Embryonic facial prominence (tissue), 1 donor: Measurements from ENCODE around the gene WDPCP.
"Not testable (repeated sequence)": the region's sequence is repeated elsewhere in the genome, so short reads cannot be mapped to it uniquely, and the experiment has no call there.

Experiments
- DNase-seq: peaks from one replicate; pipeline ENCODE4 v3.0.0-alpha.2; 2016; ENCODE audit errors: extremely low spot score

WDPCP gene

GRCh38 chr2:63590626-63591408 is 2.5 kb upstream of the WDPCP start:
- DNase-seq = no peak

DNA sequence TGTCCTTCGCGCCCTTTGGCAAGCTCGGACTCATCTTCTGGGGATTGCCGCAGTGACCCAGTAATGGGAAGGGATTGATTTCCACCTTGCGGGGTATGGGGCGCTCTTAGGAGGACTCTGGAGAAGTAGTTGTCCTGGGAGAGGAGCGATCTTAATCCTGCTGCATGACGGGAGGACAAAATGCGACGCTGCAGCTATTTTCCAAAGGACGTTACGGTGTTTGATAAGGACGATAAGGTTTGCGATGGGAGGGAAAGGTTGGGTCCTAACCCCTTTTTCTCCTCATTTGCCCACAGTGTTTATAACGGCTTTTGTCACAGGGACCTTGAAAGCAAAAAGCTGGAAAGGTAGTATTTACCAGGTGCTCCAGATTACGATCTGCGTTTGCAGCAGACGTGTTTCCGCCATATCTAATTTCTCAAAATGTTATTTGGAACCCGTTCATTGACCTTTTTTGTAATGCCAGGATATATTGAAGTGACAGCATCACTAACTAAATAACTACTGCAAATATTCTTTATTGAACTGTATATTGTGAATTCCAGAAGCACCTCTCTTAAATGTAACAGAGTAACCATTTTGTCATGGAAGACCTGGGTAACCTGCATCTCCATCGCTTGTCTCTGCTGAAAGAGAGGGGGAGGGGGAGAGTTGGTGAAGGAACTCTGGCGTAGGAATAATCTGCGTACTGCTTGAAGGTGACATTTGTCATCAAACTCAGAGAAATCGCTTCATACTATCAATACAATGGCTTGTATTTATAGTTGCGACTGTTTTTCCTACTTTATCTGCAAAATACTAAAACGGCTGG is 1.1 kb upstream of the WDPCP start:
- no peak for DNase-seq

DNA sequence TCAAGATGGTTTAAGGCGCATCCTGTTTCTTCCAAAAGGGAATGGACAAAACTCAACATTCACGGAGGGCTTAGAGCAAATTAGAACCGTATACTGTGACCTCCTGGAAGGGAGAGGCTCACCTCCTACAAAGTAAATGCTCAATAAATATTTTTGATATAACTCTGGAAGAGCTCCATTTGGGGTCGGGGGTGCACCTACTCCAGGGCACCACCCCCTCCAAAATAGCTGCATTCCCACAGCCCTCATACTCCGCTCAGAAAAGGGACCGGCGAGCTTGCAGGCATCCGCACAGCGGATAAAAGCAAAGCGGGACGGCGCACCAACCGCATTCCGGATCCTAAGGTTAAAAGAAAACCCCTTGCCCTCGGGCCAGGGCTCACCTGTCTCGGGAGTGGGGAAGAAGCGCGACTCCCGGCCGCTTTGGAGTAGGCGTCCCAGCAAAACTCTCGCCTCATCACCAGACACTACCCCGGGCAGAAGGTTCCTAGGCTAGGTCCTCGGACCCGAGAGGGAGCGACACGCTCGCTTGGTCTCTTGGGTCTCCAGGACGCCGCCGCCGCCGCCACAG is 378 bp downstream of the WDPCP start:
- DNase-seq = no peak

DNA sequence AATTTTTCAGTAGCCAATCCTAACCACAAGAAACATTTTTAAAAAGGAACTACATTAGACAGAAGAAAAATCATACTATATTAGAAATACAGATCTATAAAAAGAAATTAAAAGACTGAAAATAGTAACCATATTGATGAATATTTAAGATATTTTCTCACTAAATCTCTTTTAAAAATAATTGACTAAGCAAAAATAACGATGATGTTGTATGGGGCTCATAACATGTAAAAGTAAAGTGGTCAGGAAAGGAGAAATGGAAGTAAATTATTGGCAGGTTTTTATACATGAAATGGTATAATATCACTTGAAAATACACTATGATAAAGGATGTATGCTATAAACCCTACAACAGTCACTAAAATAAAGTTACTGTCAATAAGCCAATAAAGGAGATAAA is 5.4 kb downstream of the WDPCP start:
- DNase-seq = no peak

DNA sequence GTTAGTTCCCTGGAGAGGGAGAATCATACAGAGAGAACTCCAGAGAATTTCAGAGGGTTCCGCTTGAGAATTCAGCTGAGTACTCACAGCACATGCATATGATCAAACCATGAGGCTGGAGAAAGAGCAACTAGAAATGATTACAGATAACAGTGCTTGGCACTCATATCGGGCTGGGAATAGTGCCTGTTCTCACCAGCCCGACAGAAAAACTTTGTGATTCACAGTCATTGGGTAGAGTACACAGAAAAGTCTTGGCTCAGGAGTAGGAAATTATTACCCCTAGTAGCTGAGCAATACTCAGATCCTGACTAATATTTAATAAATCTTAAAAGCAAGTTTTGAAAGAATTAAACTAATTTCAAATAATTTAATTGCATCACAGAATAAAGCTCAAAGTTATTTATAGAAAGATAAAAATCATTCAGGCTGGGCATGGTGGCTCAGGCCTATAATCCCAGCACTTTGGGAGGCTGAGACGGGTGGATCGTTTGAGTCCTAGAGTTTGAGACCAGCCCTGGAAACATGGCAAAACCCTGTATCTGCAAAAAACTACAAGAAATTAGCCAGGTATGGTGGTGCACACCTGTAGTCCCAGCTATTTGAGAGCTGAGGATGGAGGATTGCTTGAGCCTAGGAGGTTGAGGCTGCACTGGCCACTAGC is 6.8 kb downstream of the WDPCP start:
- no peak for DNase-seq

- no peak for DNase-seq
These were observed 7.5 kb downstream of the WDPCP start for GRCh38 chr2:63580651-63581297.

DNA sequence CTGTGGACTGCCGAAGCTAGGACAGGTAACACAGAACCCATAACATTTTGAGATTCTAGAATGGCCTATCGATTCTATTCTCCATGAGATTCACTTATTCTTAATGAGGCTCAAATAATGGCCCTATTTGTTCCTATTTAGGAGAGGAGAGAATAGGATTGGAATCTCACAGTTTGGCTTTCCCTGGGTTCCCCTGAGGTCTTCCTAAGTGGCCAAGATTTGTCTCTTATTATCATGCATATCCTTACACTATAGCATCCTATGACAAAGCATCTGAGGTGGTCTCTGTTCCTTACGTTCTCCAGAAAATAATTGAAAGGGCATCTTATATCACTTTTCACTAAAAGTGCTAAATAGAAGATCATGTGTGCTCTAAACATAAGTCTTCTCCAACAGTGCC is 9.5 kb downstream of the WDPCP start:
- DNase-seq = no peak

- no peak for DNase-seq
These were observed 11.7 kb downstream of the WDPCP start for GRCh38 chr2:63576546-63576945.

DNA sequence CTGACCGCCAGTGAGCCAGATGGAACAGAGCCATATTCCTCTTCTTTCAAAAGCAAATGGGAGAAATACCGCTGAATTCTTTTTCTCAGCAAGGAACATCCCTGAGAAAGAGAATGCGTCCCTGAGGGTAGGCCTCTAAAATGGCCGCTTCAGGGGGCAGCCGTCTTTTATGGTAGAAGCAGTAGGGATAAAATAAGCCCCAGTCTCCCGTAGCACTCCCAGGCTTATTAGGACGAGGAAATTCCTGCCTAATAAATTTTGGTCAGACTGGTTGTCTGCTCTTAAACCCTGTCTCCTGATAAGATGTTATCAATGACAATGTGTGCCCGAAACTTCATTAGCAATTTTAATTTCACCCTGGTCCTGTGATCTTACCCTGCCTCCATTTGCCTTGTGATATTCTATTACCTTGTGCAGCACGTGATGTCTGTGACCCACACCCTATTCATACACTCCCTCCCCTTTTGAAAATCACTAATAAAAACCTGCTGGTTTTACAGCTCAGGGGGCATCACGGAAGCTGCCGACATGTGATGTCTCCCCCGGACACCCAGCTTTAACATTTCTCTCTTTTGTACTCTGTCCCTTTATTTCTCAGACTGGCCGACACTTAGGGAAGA is 14.4 kb downstream of the WDPCP start:
- not testable (repeated sequence) for DNase-seq

- DNase-seq = not testable (repeated sequence)
These were observed 15.3 kb downstream of the WDPCP start for GRCh38 chr2:63573026-63573425.

DNA sequence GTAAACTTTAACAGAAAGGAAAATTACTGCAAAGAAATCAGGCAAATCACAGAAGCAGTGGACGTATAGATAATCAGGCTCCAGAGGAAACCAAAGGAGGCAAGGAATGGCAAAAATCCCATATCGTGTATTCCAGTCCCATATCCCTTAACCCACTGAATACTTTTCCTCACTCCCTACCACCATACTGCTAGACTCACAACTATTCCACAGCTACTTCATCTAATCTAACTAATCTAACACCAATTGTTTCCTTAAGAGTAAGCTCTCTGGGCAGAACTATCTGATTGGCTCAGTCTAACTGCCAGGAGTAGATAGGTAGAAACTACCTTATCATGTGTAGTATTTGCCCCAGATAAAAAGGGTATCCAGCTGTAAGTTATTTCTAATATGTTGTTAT is 16.3 kb downstream of the WDPCP start:
- no peak for DNase-seq

DNA sequence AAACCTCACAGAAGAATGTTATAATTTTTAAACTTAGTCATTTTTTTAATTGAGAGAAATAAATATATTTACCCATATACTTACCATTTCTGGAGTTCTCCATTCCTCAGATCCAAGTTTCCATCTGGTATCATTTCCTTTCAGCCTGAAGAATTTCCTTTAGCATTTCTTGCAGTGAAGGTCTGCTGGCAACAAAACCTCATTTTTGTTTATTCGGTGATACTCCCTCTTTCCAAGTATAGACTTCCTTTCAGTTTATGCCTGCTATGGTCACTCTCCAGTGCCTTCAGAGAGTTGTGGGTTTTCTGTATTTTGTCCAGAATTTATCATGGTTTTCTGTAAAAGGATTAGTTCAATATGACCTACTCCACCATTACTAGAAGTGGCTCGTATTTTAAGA is 17.0 kb downstream of the WDPCP start:
- DNase-seq = no peak

GRCh38 chr2:63569740-63570139 is 18.5 kb downstream of the WDPCP start:
- no peak for DNase-seq

- DNase-seq = no peak
These were observed 25.5 kb downstream of the WDPCP start for GRCh38 chr2:63562751-63563150.

DNA sequence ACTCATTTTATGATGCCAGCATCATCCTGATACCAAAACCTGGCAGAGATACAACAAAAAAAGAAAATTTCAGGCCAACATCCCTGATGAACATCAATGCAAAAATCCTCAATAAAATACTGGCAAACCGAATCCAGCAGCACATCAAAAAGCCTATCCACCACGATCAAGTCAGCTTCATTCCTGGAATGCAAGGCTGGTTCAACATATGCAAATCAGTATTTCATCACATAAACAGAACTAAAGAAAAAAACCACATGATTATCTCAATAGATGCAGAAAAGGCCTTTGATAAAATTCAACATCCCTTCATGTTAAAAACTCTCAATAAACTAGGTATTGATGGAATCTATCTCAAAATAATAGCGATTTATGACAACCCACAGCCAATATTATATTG is 29.4 kb downstream of the WDPCP start:
- not testable (repeated sequence) for DNase-seq

GRCh38 chr2:63557819-63558218 is 30.5 kb downstream of the WDPCP start:
- not testable (repeated sequence) for DNase-seq

GRCh38 chr2:63555931-63556330 is 32.3 kb downstream of the WDPCP start:
- no peak for DNase-seq

DNA sequence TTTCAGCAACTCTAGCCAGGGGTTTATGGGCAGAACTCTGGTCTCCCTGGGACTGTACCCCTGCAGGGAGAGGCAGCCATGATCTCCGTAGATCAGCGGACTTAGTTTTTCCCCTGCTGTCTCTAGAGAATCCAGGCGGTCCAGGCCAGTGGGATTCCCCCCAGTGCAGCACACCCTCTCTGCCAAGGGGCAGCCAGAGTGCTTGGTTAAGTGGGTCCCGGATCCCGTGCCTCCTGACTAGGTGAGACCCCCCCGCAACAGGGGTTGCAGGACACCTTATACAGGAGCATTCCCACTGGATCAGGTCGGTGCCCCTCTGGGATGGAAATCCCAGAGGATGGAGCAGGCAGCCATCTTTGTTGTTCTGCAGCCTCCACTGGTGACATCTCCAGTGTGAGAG is 33.0 kb downstream of the WDPCP start:
- DNase-seq = no peak

- no peak for DNase-seq
These were observed 35.2 kb downstream of the WDPCP start for GRCh38 chr2:63553049-63553448.

GRCh38 chr2:63545023-63545422 is 43.3 kb downstream of the WDPCP start:
- DNase-seq = no peak

- DNase-seq = no peak
These were observed 44.2 kb downstream of the WDPCP start for GRCh38 chr2:63544017-63544627.
